Hepatocyte (in vitro differentiated cells): Measurements from ENCODE around the gene DOC2B.

Experiments used
- EZH2 ChIP-seq: fragments of 200-600 bp; sonication (generic); IDR thresholded peaks from 2 replicates; pipeline ENCODE4 v1.6.1; 2016; ENCODE audit warnings: antibody characterized with exemption, mild to moderate bottlenecking, borderline replicate concordance
- EZH2phosphoT487 ChIP-seq: fragments of 200-600 bp; sonication (generic); IDR thresholded peaks from one replicate; pipeline ENCODE4 v1.6.1; 2018; ENCODE audit warnings: antibody characterized with exemption, mild to moderate bottlenecking, low read depth, moderate library complexity; ENCODE audit not compliant: unreplicated experiment, severe bottlenecking
- TF ChIP-seq, protein P1 (sequence below): fragments of 200-600 bp; sonication (generic); IDR thresholded peaks from 2 replicates; pipeline ENCODE4 v1.5.1; 2016; ENCODE audit warnings: antibody characterized with exemption, mild to moderate bottlenecking; ENCODE audit not compliant: poor library complexity

DNA sequence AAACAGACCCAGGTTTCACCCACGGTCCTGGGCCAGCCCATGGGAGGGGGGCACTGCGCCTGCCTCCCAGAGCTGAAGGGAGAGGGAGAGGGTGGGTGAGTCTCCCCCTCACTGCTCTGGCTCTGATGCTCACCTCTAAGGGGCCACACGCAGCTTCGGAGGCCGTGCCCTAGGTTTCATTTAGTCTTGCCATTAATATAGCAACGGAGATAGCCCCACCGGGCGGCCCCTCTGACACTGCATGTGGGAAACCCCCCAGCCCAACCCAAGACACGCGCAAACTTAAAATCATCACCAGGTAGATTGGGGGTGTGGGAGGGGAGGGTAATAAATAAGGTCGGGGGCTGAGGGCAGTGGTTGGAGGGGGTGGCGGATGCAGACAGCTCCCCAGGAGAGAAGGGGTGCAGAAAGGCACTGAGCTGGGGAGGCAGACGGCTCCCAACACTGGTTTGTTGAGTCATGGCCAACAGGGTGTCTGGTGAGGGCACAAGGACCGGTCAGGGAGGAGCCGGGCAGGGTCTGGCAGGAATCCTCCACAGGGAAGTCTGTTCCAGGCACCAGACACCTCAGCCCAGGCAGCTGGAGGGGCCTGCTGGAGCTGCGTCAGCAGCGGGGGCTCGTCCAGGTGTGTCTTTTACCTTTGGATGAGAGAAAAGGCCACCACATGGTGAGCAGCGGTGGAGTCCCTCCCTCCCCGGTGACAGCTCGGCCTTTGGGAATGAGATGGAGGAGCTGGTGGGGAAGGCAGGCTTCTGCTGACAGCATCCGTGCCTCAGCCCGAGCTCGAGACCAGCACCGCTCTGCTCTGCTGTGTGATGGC, 32.0 kb upstream of the DOC2B start:
- TF ChIP-seq, protein P1, sequence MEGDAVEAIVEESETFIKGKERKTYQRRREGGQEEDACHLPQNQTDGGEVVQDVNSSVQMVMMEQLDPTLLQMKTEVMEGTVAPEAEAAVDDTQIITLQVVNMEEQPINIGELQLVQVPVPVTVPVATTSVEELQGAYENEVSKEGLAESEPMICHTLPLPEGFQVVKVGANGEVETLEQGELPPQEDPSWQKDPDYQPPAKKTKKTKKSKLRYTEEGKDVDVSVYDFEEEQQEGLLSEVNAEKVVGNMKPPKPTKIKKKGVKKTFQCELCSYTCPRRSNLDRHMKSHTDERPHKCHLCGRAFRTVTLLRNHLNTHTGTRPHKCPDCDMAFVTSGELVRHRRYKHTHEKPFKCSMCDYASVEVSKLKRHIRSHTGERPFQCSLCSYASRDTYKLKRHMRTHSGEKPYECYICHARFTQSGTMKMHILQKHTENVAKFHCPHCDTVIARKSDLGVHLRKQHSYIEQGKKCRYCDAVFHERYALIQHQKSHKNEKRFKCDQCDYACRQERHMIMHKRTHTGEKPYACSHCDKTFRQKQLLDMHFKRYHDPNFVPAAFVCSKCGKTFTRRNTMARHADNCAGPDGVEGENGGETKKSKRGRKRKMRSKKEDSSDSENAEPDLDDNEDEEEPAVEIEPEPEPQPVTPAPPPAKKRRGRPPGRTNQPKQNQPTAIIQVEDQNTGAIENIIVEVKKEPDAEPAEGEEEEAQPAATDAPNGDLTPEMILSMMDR: no peak
- TF ChIP-seq EZH2 (no peak), EZH2phosphoT487 (no peak)
